ENCODE data around the gene FREY1. TPM values are rescaled to one million over a fixed set of nuclear protein-coding genes. Genes with fewer than 3 reads are reported as not detected.

The FREY1 gene
- total RNA-seq, 2 experiments from 2014 or later: 5.7 to 6.0 TPM

DNA sequence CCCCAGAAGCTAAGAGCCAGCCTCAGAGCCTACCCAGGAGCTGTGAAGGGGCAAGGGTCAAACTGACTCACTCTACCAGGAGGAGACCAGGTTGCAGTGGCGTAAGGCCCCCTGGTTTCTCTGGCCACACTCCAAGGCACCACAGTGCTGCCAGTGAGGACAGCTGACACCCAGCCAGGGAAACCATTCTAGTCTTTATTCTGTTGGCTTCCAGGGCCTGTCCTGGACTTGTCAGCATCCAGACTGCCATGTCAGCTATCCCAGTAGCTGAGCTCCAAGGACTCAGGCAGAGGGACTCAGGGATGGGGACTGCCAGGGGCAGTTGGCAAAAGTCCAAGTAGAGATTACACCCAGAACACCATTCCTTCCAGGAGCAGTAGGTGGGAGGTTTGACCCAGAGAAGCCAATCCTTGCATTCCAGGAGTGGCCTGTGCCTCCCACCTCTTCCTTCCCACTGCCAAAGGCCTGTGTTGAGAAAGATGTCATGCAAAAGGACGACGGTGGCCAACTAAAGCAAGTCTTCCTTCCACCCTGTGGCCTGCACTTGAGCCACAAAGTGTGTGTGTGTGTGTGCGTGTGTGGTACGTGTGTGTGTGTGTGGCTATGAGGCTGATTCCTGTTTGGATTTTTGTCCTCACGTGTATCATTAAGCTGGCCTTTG, 25.2 kb downstream of the FREY1 start:
- TF ChIP-seq, protein P1, sequence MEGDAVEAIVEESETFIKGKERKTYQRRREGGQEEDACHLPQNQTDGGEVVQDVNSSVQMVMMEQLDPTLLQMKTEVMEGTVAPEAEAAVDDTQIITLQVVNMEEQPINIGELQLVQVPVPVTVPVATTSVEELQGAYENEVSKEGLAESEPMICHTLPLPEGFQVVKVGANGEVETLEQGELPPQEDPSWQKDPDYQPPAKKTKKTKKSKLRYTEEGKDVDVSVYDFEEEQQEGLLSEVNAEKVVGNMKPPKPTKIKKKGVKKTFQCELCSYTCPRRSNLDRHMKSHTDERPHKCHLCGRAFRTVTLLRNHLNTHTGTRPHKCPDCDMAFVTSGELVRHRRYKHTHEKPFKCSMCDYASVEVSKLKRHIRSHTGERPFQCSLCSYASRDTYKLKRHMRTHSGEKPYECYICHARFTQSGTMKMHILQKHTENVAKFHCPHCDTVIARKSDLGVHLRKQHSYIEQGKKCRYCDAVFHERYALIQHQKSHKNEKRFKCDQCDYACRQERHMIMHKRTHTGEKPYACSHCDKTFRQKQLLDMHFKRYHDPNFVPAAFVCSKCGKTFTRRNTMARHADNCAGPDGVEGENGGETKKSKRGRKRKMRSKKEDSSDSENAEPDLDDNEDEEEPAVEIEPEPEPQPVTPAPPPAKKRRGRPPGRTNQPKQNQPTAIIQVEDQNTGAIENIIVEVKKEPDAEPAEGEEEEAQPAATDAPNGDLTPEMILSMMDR (IDR thresholded peaks at IDR 0.05): no peak
- H3K36me3 ChIP-seq (ENCODE audit: insufficient read depth, low read length): peaks cover 42% of the 10 kb centered on the region
- Mint-ChIP-seq H3K36me3 (ENCODE audit: low read depth) (peaks cover 67% of the 10 kb centered on the region), H3K27ac (peak overlapping the region; percentile 36), H3K4me3 (peak overlapping the region; percentile 35), H3K4me1 (ENCODE audit: low read depth) (peaks cover 11% of the 10 kb centered on the region), H3K27me3 (no peaks in the 10 kb centered on the region), H3K9me3 (no peaks in the 10 kb centered on the region)
- intact Hi-C loops (cut with DNase I, micrococcal nuclease): no loop called here
- no peak overlapping the region for H3K27ac ChIP-seq (ENCODE audit: low read depth in 1 of 2, low read length in 2 of 2)
- no peaks in the 10 kb centered on the region for H3K27me3 ChIP-seq (ENCODE audit: control insufficient read depth in 1 of 2, insufficient read depth in 2 of 2, low read length in 2 of 2)
- ATAC-seq (ENCODE audit: poor library complexity) (no peak), DNase-seq (peak in 1 of 14 experiments; percentile 12)
- H3K4me3 ChIP-seq (ENCODE audit: low read length): no peak overlapping the region
- H3K9me3 ChIP-seq (ENCODE audit: control insufficient read depth in 1 of 2, insufficient read depth in 1 of 2, low read length in 2 of 2): peaks cover 0 to 5% of the 10 kb centered on the region in 2 experiments
- CTCF ChIA-PET: no interaction called here
- POLR2A ChIA-PET: no interaction called here
- H3K4me1 ChIP-seq (ENCODE audit: insufficient read depth, low read length): peaks cover 13% of the 10 kb centered on the region

DNA sequence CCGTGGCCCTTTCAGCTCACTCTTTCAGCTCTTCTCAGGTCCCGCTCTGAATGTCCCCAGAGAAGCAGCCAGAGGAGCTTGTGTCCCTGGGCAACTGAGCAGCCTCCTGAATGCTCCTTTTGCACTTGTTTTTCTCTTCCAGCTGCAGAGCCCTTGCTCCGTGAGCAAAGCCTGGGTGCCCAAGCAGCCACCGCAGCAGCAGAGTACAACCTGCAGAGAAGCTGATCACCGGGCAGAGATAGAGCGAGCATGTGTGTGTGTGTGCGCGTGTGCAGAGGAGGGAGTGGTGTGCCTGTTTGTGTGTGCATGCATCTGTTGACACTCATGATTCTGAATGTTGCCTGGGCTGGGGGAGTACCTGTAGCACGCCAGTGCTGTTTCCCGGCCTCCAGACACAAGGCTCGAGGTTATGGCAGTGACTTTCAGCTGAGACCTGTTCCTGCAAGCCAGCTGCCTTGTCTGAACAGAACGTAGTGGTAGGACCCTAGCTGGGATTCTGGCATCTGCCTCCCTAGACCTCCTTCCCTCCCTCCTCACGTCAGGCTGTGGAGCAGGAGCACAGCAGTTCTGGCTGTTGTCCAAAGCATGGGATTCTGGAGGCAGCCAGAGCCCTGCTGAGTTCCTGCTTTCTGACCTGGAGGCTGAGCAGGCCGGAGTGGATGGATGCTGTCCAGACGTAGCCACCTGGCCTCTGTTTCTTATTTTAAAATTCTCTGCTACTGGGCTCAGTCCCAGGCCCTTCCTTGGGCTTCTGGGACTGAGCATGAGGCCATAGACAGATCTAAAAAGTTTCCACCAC, 26.1 kb downstream of the FREY1 start:
- no peak overlapping the region for H3K27ac ChIP-seq (ENCODE audit: low read depth in 1 of 2, low read length in 2 of 2)
- POLR2A ChIA-PET: no interaction called here
- peaks cover 76% of the 10 kb centered on the region for H3K36me3 Mint-ChIP-seq (ENCODE audit: low read depth)

DNA sequence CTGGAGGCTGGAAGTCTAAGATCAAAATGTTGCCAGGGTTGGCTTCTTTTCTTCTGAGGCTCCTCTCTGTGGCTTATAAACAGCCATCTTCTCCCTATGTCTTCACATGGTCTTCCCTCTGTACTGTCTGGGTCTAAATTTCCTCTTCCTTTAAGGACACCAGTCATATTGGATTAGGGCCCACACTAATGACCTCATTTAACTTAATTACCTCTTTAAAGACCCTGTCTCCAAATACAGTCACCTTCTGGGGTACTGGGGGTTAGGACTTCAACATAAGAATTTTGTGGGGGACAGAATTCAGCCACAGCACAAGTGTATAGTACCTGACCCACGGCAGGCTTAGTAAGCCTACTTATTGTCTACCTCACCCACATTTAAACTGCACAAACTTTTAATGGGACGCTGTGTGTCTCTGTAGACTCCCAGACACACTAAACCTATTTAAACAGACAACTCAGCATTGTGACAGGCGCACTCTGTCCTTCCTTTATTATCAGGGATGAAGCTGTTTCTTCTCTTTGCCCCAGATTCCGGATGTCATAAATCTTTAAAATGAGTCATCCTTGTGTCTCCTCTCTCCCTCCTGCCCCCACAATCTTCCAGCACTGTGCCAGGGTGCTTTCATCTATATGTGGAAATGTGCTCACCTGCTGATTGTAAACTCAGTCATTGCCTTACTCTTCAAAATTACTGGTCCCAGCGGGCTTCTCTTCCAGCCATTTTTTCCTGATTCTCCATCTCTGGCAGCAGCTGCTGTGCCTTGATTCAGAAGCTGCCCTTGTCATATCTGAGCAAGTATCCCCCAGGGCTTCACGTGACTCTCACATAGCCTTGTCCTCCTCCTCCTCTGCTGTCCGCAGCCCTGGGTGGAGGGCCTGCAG, 27.0 kb downstream of the FREY1 start:
- Histone ChIP-seq H3K9me3 (ENCODE audit: control insufficient read depth in 1 of 2, insufficient read depth in 1 of 2, low read length in 2 of 2) (no peaks in the 10 kb centered on the region), H3K4me3 (ENCODE audit: low read length) (no peak overlapping the region), H3K4me1 (ENCODE audit: insufficient read depth, low read length) (peaks cover 3% of the 10 kb centered on the region), H3K36me3 (ENCODE audit: insufficient read depth, low read length) (peaks cover 54% of the 10 kb centered on the region), H3K27ac (ENCODE audit: low read depth in 1 of 2, low read length in 2 of 2) (no peak overlapping the region), H3K27me3 (ENCODE audit: control insufficient read depth in 1 of 2, insufficient read depth in 2 of 2, low read length in 2 of 2) (no peaks in the 10 kb centered on the region)
- intact Hi-C loops (cut with DNase I, micrococcal nuclease): loop anchor here (10.0 kb wide), 1 partner anchor 125 kb away; no protein-coding TSS in a partner anchor
- CTCF ChIA-PET: no interaction called here
- Mint-ChIP-seq H3K9me3 (no peaks in the 10 kb centered on the region), H3K4me3 (no peak overlapping the region), H3K4me1 (ENCODE audit: low read depth) (peaks cover 8% of the 10 kb centered on the region), H3K27me3 (no peaks in the 10 kb centered on the region), H3K36me3 (ENCODE audit: low read depth) (peaks cover 82% of the 10 kb centered on the region), H3K27ac (no peak overlapping the region)
- no peak for ATAC-seq (ENCODE audit: poor library complexity)
- TF ChIP-seq, protein P1 (IDR thresholded peaks at IDR 0.05): no peak
- POLR2A ChIA-PET: no interaction called here
- DNase-seq: no peak

More for the DNA sequence above, 26.1 kb downstream of the FREY1 start:
- Histone ChIP-seq H3K9me3 (ENCODE audit: control insufficient read depth in 1 of 2, insufficient read depth in 1 of 2, low read length in 2 of 2) (peaks cover 0 to 3% of the 10 kb centered on the region in 2 experiments), H3K36me3 (ENCODE audit: insufficient read depth, low read length) (peaks cover 46% of the 10 kb centered on the region), H3K27me3 (ENCODE audit: control insufficient read depth in 1 of 2, insufficient read depth in 2 of 2, low read length in 2 of 2) (no peaks in the 10 kb centered on the region), H3K4me3 (ENCODE audit: low read length) (no peak overlapping the region), H3K4me1 (ENCODE audit: insufficient read depth, low read length) (peaks cover 10% of the 10 kb centered on the region)
- H3K27me3 Mint-ChIP-seq: no peaks in the 10 kb centered on the region
- no peaks in the 10 kb centered on the region for H3K9me3 Mint-ChIP-seq
- TF ChIP-seq, protein P1 (IDR thresholded peaks at IDR 0.05): no peak
- H3K4me1 Mint-ChIP-seq (ENCODE audit: low read depth): peaks cover 11% of the 10 kb centered on the region
- intact Hi-C loops (cut with DNase I, micrococcal nuclease): no loop called here
- no peak for ATAC-seq (ENCODE audit: poor library complexity)
- no peak for DNase-seq
- peak overlapping the region; percentile 58 for H3K4me3 Mint-ChIP-seq
- H3K27ac Mint-ChIP-seq: no peak overlapping the region
- CTCF ChIA-PET: no interaction called here

Measured in CD4-positive, alpha-beta T cell (primary cell).